Osteoblast (primary cell): ENCODE data around the gene SH2D7. TPM values are rescaled to one million over a fixed set of nuclear protein-coding genes. Genes with fewer than 3 reads are reported as not detected.

ENCODE experiments used
- DNase-seq: peaks from one replicate; pipeline ENCODE4 v3.0.0; 2011; ENCODE audit warnings: low spot score, mixed read lengths; ENCODE audit not compliant: insufficient read length; ENCODE audit errors: missing footprints
- H2AFZ ChIP-seq: 2 replicates; pipeline ENCODE4 v1.6.0; 2011; ENCODE audit warnings: mild to moderate bottlenecking, low read length
- H3K27ac ChIP-seq: 2 replicates; pipeline ENCODE4 v1.5.1; 2011; ENCODE audit warnings: mild to moderate bottlenecking, low read depth, low read length, moderate library complexity
- H3K27me3 ChIP-seq: 2 replicates; pipeline ENCODE4 v1.6.0; 2012; ENCODE audit warnings: mild to moderate bottlenecking, control low read depth, inconsistent platforms, low read length, moderate library complexity; ENCODE audit not compliant: insufficient read depth
- H3K36me3 ChIP-seq: 2 replicates; pipeline ENCODE4 v1.5.1; 2011; ENCODE audit warnings: mild to moderate bottlenecking, low read length, control low read depth, moderate library complexity; ENCODE audit not compliant: insufficient read depth
- H3K4me1 ChIP-seq: 2 replicates; pipeline ENCODE4 v1.5.1; 2011; ENCODE audit warnings: mild to moderate bottlenecking, low read length, control low read depth, moderate library complexity; ENCODE audit not compliant: insufficient read depth
- H3K4me2 ChIP-seq: 2 replicates; pipeline ENCODE4 v1.6.0; 2011; ENCODE audit warnings: mild to moderate bottlenecking, low read length; ENCODE audit not compliant: insufficient read depth
- H3K4me3 ChIP-seq: fragments of 200-600 bp; sonication (generic); 3 replicates; pipeline ENCODE4 v1.5.1; 2012; ENCODE audit warnings: mild to moderate bottlenecking, low read length, inconsistent platforms; ENCODE audit not compliant: insufficient read depth
- H3K79me2 ChIP-seq: 2 replicates; pipeline ENCODE4 v1.6.0; 2012; ENCODE audit warnings: mild to moderate bottlenecking, low read length, control low read depth, inconsistent platforms; ENCODE audit not compliant: insufficient read depth
- H3K9me3 ChIP-seq: 2 replicates; pipeline ENCODE4 v1.5.1; 2011; ENCODE audit warnings: low read depth, low read length, control low read depth
- H4K20me1 ChIP-seq: 2 replicates; pipeline ENCODE4 v1.6.0; 2012; ENCODE audit warnings: mild to moderate bottlenecking, low read length, control low read depth; ENCODE audit not compliant: insufficient read depth
- CTCF ChIP-seq: IDR thresholded peaks from 2 replicates; pipeline ENCODE4 v1.5.1; 2011; ENCODE audit warnings: mild to moderate bottlenecking, low read depth, low read length, moderate library complexity; ENCODE audit errors: extremely low read depth
- total RNA-seq: library from RNA; depleted of rRNA; stranded (reverse); fragments of >200 nt; gene quantifications from 2 replicates; pipeline ENCODE4 v1.2.3, GENCODE V29; 2012

The SH2D7 gene
- total RNA-seq, 1 donor, result not detected

- Histone ChIP-seq H3K4me3 (no peak overlapping the region), H2AFZ (no peak overlapping the region), H3K27ac (peak overlapping the region; percentile 96), H3K36me3 (no peaks in the 10 kb centered on the region), H3K9me3 (no peaks in the 10 kb centered on the region), H3K27me3 (no peaks in the 10 kb centered on the region), H3K4me1 (peaks cover 89% of the 10 kb centered on the region), H4K20me1 (peaks cover 3% of the 10 kb centered on the region), H3K79me2 (peaks cover 77% of the 10 kb centered on the region), H3K4me2 (peak overlapping the region; percentile 17)
- no peak for TF ChIP-seq CTCF
- no peak for DNase-seq
These were observed 23.3 kb upstream of the SH2D7 start for GRCh38 chr15:78069052-78069414.

- H3K9me3 ChIP-seq, result no peaks in the 10 kb centered on the region
- peaks cover 3% of the 10 kb centered on the region for H4K20me1 ChIP-seq
- no peaks in the 10 kb centered on the region for H3K27me3 ChIP-seq
- H3K27ac ChIP-seq, result peak overlapping the region; percentile 96
- H3K4me2 ChIP-seq, result no peak overlapping the region
- no peak overlapping the region for H2AFZ ChIP-seq
- DNase-seq, result no peak
- H3K4me3 ChIP-seq, result no peak overlapping the region
- TF ChIP-seq CTCF, result no peak
- peaks cover 84% of the 10 kb centered on the region for H3K4me1 ChIP-seq
- H3K79me2 ChIP-seq, result peaks cover 80% of the 10 kb centered on the region
- no peaks in the 10 kb centered on the region for H3K36me3 ChIP-seq
These were observed 22.8 kb upstream of the SH2D7 start for GRCh38 chr15:78069462-78070029.

GRCh38 chr15:78070049-78070700, 22.2 kb upstream of the SH2D7 start:
- no peaks in the 10 kb centered on the region for H3K9me3 ChIP-seq
- peak overlapping the region; percentile 96 for H3K27ac ChIP-seq
- peak overlapping the region; percentile 9 for H3K4me2 ChIP-seq
- H3K36me3 ChIP-seq, result no peaks in the 10 kb centered on the region
- no peak for DNase-seq
- H2AFZ ChIP-seq, result no peak overlapping the region
- no peak overlapping the region for H3K4me3 ChIP-seq
- H3K79me2 ChIP-seq, result peaks cover 85% of the 10 kb centered on the region
- H3K4me1 ChIP-seq, result peaks cover 79% of the 10 kb centered on the region
- no peaks in the 10 kb centered on the region for H3K27me3 ChIP-seq
- no peak for TF ChIP-seq CTCF
- peaks cover 3% of the 10 kb centered on the region for H4K20me1 ChIP-seq

GRCh38 chr15:78071383-78071782, 21.0 kb upstream of the SH2D7 start:
- Histone ChIP-seq H3K4me1 (peaks cover 81% of the 10 kb centered on the region), H4K20me1 (peaks cover 3% of the 10 kb centered on the region), H3K9me3 (no peaks in the 10 kb centered on the region), H3K4me2 (no peak overlapping the region), H2AFZ (no peak overlapping the region), H3K27ac (peak overlapping the region; percentile 83), H3K79me2 (peaks cover 84% of the 10 kb centered on the region), H3K27me3 (no peaks in the 10 kb centered on the region), H3K4me3 (no peak overlapping the region), H3K36me3 (no peaks in the 10 kb centered on the region)
- TF ChIP-seq CTCF, result no peak
- no peak for DNase-seq
